CD14-positive monocyte (primary cell): ENCODE data around the gene SLC17A3. TPM values are rescaled to one million over a fixed set of nuclear protein-coding genes. Genes with fewer than 3 reads are reported as not detected.

Experiments used
- DNase-seq, 3 donors: peaks; one replicate each; pipeline ENCODE4 v3.0.0-alpha.2; 2011 to 2022
- H2AFZ ChIP-seq: 2 replicates; pipeline ENCODE4 v1.6.0; 2012; ENCODE audit warnings: mild to moderate bottlenecking, low read depth, low read length, inconsistent platforms; ENCODE audit not compliant: insufficient read depth, poor library complexity, severe bottlenecking
- H3K27ac ChIP-seq, 2 donors: 1 replicate in 1 of 2; 2 replicates in 1 of 2; pipeline ENCODE4 v1.5.1; 2012 to 2013; ENCODE audit warnings: low read length in 2 of 2, control low read depth in 1 of 2, inconsistent platforms in 1 of 2, low read depth in 1 of 2, mild to moderate bottlenecking in 1 of 2
- H3K27me3 ChIP-seq, 2 donors: one replicate each; pipeline versions ENCODE4 v1.6.0 to v1.6.1; 2011 to 2013; ENCODE audit warnings: low read length in 2 of 2; ENCODE audit not compliant: control insufficient read depth in 2 of 2, insufficient read depth in 2 of 2
- H3K36me3 ChIP-seq, 2 donors: replicated peaks in 1 of 2; 1 replicate in 1 of 2; 2 replicates in 1 of 2; pipeline versions ENCODE4 v1.5.1 to v1.6.1; 2012 to 2013; ENCODE audit warnings: low read length in 2 of 2, control low read depth in 1 of 2, inconsistent platforms in 1 of 2, mild to moderate bottlenecking in 1 of 2; ENCODE audit not compliant: insufficient read depth in 2 of 2, control insufficient read depth in 1 of 2
- H3K4me1 ChIP-seq, 2 donors: 1 replicate in 1 of 2; 2 replicates in 1 of 2; pipeline versions ENCODE4 v1.5.1 to v1.6.1; 2012 to 2013; ENCODE audit warnings: low read length in 2 of 2, control low read depth in 1 of 2, inconsistent platforms in 1 of 2, mild to moderate bottlenecking in 1 of 2, moderate library complexity in 1 of 2; ENCODE audit not compliant: insufficient read depth in 2 of 2, control insufficient read depth in 1 of 2
- H3K4me2 ChIP-seq: replicated peaks from 2 replicates; pipeline ENCODE3; 2012; ENCODE audit warnings: low read length, moderate library complexity, mild to moderate bottlenecking; ENCODE audit not compliant: poor library complexity, severe bottlenecking; ENCODE audit errors: extremely low read depth
- H3K4me3 ChIP-seq, 3 experiments: fragments of 200-600 bp in 1 of 3; sonication (generic) in 1 of 3; replicated peaks in 1 of 3; 1 replicate in 2 of 3; 2 replicates in 1 of 3; pipeline ENCODE4 v1.5.1; 2011 to 2013; ENCODE audit warnings: low read length in 3 of 3, mild to moderate bottlenecking in 3 of 3, control low read depth in 2 of 3, low read depth in 2 of 3, inconsistent platforms in 1 of 3, moderate library complexity in 1 of 3
- H3K79me2 ChIP-seq: 2 replicates; pipeline ENCODE4 v1.6.0; 2012; ENCODE audit warnings: mild to moderate bottlenecking, control low read depth, inconsistent platforms, low read length, moderate library complexity; ENCODE audit not compliant: insufficient read depth
- H3K9ac ChIP-seq: 2 replicates; pipeline ENCODE4 v1.6.0; 2017; ENCODE audit warnings: low read length, mild to moderate bottlenecking; ENCODE audit not compliant: insufficient read depth, poor library complexity, severe bottlenecking
- H3K9me3 ChIP-seq, 2 donors: replicated peaks in 1 of 2; 1 replicate in 1 of 2; 2 replicates in 1 of 2; pipeline versions ENCODE4 v1.5.1 to v1.6.1; 2012 to 2013; ENCODE audit warnings: low read length in 2 of 2, control low read depth in 1 of 2; ENCODE audit not compliant: control insufficient read depth in 1 of 2, insufficient read depth in 1 of 2
- H4K20me1 ChIP-seq: 2 replicates; pipeline ENCODE4 v1.6.0; 2012; ENCODE audit warnings: mild to moderate bottlenecking, low read length, control low read depth, moderate library complexity; ENCODE audit not compliant: insufficient read depth
- H3K27ac Mint-ChIP-seq, 7 donors: one replicate each; pipeline ENCODE4 v1.8.0; 2020; ENCODE audit warnings: mild to moderate bottlenecking in 7 of 7, mixed read lengths in 7 of 7, moderate library complexity in 6 of 7, inconsistent platforms in 2 of 7
- H3K27me3 Mint-ChIP-seq, 3 donors: one replicate each; pipeline ENCODE4 v1.8.0; 2021 to 2022; ENCODE audit warnings: low read depth in 3 of 3, mild to moderate bottlenecking in 3 of 3, mixed read lengths in 3 of 3, moderate library complexity in 3 of 3, inconsistent platforms in 1 of 3
- H3K36me3 Mint-ChIP-seq, 2 donors: one replicate each; pipeline ENCODE4 v1.8.0; 2020; ENCODE audit warnings: mixed read lengths in 2 of 2, inconsistent platforms in 1 of 2, mild to moderate bottlenecking in 1 of 2
- H3K4me1 Mint-ChIP-seq: one replicate; pipeline ENCODE4 v1.8.0; 2020; ENCODE audit warnings: mild to moderate bottlenecking, mixed read lengths
- H3K4me3 Mint-ChIP-seq, 2 donors: one replicate each; pipeline ENCODE4 v1.8.0; 2020; ENCODE audit warnings: mild to moderate bottlenecking in 2 of 2, mixed read lengths in 2 of 2, moderate library complexity in 1 of 2
- H3K9me3 Mint-ChIP-seq, 7 donors: one replicate each; pipeline ENCODE4 v1.8.0; 2020 to 2022; ENCODE audit warnings: mixed read lengths in 7 of 7, mild to moderate bottlenecking in 6 of 7, moderate library complexity in 6 of 7, inconsistent platforms in 2 of 7
- WGBS: methylation state at CpG from one replicate; pipeline ENCODE4 v1.1.5; 2013; ENCODE audit warnings: missing lambda C conversion rate; ENCODE audit not compliant: insufficient coverage; 5-methylcytosine and 5-hydroxymethylcytosine counted together
- intact Hi-C, 2 donors: fragments of 100-400 bp; cut with micrococcal nuclease; formaldehyde crosslinking; loops; one replicate each; pipeline versions ENCODE4 v1.15.0 to v1.15.1; 2023
- polyA plus RNA-seq, 3 donors: library from polyadenylated mRNA; depleted of rRNA in 1 of 3; unstranded in 2 of 3; stranded (reverse) in 1 of 3; fragments of 300-500 nt in 2 of 3; fragments of >200 nt in 1 of 3; fragmentation: Illumina TruSeq in 2 of 3; gene quantifications; 1 replicate in 2 of 3; 2 replicates in 1 of 3; pipeline ENCODE4 v1.2.3, GENCODE V29; 2012 to 2021
- TF ChIP-seq, protein P1 (sequence below): fragments of 200-600 bp; IDR thresholded peaks from one replicate; pipeline ENCODE4 v1.8.0; 2022; ENCODE audit warnings: antibody characterized with exemption, mild to moderate bottlenecking

Gene SLC17A3
- polyA plus RNA-seq, 3 donors, result not detected

DNA sequence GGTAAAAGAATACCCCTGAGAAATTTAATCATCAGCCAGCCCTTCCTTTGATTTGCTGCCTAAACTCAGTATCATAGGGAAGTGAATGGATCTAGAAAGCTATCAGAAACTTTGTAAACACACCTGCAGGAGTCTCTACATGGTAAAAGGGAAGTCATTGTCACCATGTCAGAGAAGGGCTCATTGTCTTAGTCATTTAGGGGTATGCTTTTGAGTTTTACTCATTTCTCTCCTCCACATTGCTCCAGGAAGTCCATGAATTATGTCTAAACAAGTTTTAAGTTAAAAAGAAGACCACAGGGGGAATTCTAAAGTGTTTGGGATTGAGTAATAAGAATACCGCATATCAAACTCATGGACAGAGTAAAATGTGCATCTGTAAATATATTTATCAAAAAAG is 44.7 kb downstream of the SLC17A3 start:
- Histone ChIP-seq H3K9ac (no peak overlapping the region), H3K27me3 (no peaks in the 10 kb centered on the region), H3K4me2 (no peak overlapping the region), H3K79me2 (no peaks in the 10 kb centered on the region), H3K9me3 (no peaks in the 10 kb centered on the region), H4K20me1 (no peaks in the 10 kb centered on the region), H3K27ac (no peak overlapping the region), H3K36me3 (no peaks in the 10 kb centered on the region), H2AFZ (no peak overlapping the region), H3K4me3 (no peak overlapping the region), H3K4me1 (no peaks in the 10 kb centered on the region)
- no peak for DNase-seq
- H3K4me1 Mint-ChIP-seq, result no peaks in the 10 kb centered on the region
- no peak overlapping the region for H3K27ac Mint-ChIP-seq
- no peak overlapping the region for H3K4me3 Mint-ChIP-seq
- TF ChIP-seq, protein P1, sequence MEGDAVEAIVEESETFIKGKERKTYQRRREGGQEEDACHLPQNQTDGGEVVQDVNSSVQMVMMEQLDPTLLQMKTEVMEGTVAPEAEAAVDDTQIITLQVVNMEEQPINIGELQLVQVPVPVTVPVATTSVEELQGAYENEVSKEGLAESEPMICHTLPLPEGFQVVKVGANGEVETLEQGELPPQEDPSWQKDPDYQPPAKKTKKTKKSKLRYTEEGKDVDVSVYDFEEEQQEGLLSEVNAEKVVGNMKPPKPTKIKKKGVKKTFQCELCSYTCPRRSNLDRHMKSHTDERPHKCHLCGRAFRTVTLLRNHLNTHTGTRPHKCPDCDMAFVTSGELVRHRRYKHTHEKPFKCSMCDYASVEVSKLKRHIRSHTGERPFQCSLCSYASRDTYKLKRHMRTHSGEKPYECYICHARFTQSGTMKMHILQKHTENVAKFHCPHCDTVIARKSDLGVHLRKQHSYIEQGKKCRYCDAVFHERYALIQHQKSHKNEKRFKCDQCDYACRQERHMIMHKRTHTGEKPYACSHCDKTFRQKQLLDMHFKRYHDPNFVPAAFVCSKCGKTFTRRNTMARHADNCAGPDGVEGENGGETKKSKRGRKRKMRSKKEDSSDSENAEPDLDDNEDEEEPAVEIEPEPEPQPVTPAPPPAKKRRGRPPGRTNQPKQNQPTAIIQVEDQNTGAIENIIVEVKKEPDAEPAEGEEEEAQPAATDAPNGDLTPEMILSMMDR, result no peak
- intact Hi-C loops, result no loop called here
- peaks cover 0 to 5% (median 2%) of the 10 kb centered on the region in 7 donors for H3K9me3 Mint-ChIP-seq
- WGBS, result no CpG with 5 or more reads among the region's 1 CpG
- peaks cover 0 to 2% (median 0%) of the 10 kb centered on the region in 3 donors for H3K27me3 Mint-ChIP-seq
- H3K36me3 Mint-ChIP-seq, result no peaks in the 10 kb centered on the region

GRCh38 chr6:25821341-25821740 is 52.7 kb downstream of the SLC17A3 start:
- no peak overlapping the region for H3K4me3 ChIP-seq
- no peaks in the 10 kb centered on the region for H3K27me3 ChIP-seq
- no peaks in the 10 kb centered on the region for H3K4me1 Mint-ChIP-seq
- H3K9me3 Mint-ChIP-seq, result peaks cover 0 to 6% (median 3%) of the 10 kb centered on the region in 7 donors
- H3K36me3 Mint-ChIP-seq, result no peaks in the 10 kb centered on the region
- no peaks in the 10 kb centered on the region for H3K79me2 ChIP-seq
- no peak overlapping the region for H2AFZ ChIP-seq
- DNase-seq, result no peak
- H3K9me3 ChIP-seq, result no peaks in the 10 kb centered on the region
- H3K36me3 ChIP-seq, result no peaks in the 10 kb centered on the region
- TF ChIP-seq, protein P1, result no peak
- peaks cover 0 to 2% (median 0%) of the 10 kb centered on the region in 3 donors for H3K27me3 Mint-ChIP-seq
- H4K20me1 ChIP-seq, result no peaks in the 10 kb centered on the region
- no peak overlapping the region for H3K27ac ChIP-seq
- intact Hi-C loops, result no loop called here
- H3K9ac ChIP-seq, result no peak overlapping the region
- H3K4me2 ChIP-seq, result no peak overlapping the region
- H3K4me3 Mint-ChIP-seq, result no peak overlapping the region
- no peak overlapping the region for H3K27ac Mint-ChIP-seq
- H3K4me1 ChIP-seq, result no peaks in the 10 kb centered on the region
